IPS DF 19.7 (cell line): ENCODE measurements around the gene NSD2.
"Not testable (repeated sequence)": the region's sequence is repeated elsewhere in the genome, so short reads cannot be mapped to it uniquely, and the experiment has no call there.

Experiments used
- DNase-seq: peaks from one replicate; pipeline ENCODE4 v3.0.0-alpha.2; 2013; ENCODE audit warnings: low read depth, low spot score

NSD2 gene

DNA sequence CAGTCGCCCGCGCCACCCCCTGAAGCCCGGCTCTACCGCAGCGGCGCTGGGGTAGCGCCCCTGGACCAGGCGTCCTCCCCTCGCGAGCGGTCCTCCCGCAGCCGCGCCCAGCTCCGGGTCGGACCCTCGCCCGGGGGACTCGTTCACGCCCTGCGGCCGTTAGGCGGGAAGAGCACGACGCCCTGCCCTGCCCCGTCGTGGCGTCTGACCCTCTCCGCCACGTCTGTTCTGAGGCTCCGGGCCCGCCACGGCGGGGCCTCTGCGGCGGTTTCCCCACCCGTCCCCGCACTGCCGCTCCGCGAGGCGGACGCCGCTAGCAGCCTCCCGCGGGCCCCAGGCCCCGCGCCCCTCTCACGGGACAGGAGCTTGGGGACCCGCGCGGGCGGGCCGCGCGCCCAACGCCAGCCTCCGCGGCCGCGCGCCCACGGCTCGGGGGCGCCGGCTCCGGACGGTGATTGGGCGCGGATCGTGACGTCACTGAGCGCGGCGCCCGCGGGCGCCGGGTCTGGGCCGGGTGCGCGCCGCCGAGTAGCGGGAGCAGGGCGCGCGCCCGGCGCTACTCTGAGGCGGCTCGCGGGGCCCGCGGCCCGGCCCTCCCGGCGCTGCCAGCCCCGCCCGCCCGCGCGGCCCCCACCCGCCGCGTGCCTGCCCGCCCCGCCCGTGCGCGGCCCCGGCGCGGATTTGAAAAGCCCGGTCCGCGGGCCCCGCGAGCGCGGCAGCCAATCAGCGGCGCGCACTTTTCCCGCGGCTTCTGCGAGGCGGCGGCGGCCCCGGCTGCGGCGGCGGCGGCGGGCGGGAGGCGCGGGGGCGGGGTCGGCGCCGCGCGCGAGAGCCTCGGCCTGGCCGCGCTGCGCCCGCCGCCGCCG is at the start of gene NSD2:
NSD2 (plus strand) TSS at position 816 of the 866 bp plus-strand sequence. CDS start 29,262 bp downstream, outside the sequence.
- no peak for DNase-seq

DNA sequence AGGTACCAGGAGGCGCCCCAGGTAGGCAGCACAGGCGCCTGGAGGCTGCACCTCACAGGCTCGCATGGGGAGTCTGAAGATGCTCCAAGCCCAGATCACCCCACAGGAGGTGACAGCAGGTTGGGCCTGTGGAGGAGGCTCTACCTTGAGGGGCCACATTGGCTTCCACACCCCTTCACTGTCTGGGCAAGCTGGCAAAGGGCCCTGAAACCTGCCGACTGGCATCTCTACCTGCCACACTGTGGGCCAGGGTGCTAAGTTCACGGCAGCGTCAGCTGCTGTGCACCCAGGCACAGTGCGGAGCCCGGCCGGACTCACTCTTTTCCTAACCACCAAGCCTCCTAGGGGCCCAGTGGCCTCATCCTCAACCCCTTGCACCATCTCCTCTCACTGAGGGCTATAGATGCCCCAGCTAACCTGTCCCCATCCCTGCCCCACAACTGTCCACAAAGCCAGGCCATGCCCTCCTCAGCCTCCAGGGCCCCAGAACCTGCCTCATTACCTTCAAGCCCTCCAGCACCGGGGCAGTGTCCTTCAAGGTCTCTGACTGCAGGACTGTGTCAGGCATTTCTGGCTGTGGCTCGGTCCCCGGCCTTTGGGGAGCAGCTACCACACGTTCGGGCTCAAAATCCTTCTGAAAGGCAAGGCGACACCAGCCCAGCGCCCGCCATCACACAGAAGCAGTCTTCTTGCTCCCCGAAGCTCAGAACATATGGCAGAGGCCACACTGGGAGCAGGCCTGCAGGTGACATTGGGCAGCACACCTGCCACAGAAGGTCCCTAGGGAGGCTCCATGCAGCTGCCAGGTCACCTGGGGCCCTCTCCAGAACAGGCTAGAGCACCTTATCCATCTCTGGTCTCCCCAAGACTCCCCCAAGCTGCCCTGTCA is 49.3 kb upstream of the NSD2 start:
- no peak for DNase-seq

DNA sequence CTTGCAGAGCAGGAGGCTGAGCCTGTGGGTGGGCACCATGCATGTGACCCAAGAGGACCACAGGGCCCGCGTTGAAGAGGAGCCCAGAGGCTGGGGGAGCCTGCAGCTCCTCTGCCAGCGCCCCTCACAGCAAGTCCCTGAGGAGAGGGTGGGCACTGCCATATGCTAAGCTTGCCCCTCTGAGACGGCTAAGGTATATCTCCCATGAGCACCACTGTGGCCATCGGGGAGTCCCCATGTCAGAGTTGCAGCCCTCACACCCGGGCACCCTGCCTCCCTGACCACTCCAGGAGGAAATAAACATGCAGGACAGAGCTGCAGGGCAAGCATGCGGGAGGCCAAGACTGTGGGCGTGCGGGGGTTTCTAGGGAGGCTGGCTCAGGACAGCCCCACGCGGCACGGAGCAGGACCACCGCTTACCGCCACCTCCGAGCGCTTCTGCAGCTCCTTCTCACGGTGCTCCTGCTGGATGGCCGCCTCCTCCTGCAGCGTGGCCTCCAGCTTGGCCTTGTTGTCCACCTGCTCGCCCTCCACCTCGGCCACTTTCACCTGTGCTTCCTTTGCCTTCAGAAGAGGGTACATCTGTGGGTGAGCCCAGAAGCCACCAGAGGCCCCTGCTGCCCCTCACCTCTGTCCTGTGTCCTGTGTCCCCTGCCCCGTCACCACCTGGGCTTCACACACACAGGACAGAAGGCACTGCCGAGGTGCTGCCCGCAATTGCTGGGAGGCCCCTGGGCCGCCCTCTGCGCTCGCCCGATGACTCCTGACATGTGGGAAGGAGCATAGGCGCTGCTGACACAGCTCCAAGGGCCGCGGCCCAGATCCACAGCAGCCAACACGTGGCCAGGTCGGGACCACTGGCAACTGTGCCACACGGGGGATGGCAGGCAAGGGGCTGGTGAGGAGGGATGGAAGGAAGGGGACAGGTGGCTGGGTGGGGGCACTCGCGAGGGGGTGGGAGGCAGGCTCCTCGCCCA is 48.3 kb upstream of the NSD2 start:
- no peak for DNase-seq

DNA sequence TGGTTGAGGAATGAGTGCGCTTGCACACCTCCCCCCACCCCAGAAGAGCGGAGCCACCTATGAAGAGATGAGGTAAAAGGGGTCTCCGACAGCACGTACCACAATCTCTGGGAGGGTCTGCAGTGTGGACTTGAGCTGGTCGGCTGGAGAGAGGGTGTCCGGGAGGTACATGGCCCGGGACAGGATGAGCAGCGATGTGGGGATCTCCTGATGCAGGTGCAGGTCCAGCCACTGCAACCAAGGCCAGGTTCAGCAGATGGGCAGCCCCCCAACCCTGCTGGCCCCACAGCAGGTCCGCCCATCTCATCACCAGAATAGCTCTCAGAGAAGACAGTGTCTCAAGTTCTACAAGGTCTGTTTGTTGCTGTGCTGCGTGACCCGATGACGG is 47.7 kb upstream of the NSD2 start:
- no peak for DNase-seq

DNA sequence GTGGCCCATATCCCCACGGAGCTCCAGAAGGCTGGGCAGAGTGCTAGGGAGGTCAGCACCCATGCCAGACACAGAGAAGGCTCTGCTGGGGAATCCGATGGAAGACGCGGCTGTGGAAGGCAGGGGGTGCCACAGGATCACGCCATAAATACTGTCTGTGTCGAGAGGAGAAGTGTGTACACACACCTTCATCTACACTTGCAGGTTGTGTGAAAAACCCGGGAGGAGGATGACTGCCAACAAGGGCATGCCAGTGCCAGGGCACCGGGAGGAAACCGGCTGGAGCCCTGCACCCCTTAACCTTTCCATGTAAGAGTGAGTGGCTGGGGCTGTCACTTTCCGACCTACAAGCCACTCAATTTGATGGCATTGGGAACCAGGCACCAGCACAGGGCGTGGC is 46.4 kb upstream of the NSD2 start:
- DNase-seq = no peak

DNA sequence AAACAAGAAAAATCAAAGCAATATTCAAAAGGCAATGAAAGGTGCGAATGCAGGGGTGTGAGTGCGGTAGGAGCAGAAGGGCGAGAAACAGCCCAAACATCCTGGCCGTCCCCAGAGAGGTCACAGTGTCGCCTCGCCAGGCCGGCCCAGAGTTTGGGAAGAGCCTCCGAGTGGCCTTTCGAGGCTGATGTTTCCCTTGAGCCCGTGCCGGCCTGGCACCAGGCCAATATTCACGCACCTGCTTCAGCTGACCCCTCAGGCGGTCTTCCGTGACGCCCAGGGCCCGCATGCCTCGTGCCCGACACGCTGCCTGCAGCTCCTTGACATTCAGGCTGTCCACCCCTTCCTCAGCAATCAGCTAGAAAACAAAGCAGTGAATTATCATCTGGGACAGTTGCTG is 45.9 kb upstream of the NSD2 start:
- no peak for DNase-seq

DNA sequence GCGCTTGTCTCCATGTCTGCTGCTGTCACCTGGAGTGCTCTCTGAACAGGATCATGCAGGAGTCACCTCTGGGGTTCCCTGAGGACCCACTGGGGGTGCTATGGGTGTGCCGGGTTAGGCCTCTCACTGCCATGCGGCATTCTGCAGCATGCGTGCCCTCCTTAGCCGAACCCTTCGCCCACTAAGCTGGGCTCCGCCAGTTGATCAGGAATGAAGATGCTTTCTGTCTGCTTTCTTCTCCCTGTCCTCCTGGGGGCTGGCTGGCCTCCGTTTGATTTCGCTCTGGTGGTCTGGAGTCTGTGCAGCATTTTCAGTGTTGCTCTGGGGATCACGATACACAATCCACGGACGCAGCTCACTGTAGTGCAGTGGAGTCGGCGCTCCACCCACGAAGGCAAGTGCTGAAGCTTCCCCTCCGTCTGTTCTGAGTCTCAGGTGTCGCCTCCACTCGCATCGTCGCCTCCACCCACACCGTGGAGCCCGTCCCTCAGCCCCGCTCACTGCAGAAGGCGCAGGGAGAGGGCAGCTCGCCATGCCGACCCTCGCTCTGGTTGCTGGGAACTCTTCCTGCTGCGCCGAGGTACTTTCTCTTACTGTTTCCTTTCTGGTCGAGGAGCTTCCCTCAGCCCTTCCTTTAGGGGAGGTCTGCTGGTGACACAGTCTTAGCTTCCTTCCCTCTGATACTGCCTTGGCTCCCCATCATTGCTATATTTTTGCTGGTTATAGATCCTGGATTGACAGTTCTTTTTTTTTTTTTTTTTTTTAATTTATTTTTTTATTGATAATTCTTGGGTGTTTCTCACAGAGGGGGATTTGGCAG is 44.5 kb upstream of the NSD2 start:
- DNase-seq = no peak

DNA sequence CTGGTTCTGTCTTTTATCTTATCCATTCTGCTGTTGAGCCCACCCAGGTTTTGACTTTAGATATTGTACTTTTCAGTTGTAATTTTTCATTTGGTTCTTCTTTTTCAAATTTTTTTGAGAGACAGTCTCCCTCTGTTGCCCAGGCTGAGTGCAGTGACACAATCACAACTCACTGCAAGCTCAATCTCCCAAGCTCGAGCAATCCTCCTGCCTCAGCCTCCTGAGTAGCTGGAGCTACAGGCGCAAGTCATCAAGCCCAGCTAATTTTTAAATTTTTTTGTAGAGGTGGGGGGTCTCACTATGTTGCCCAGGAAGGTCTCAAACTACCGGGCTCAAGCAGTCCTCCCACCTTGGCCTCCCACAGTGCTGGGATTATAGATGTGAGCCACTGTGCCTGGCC is 41.0 kb upstream of the NSD2 start:
- no peak for DNase-seq

DNA sequence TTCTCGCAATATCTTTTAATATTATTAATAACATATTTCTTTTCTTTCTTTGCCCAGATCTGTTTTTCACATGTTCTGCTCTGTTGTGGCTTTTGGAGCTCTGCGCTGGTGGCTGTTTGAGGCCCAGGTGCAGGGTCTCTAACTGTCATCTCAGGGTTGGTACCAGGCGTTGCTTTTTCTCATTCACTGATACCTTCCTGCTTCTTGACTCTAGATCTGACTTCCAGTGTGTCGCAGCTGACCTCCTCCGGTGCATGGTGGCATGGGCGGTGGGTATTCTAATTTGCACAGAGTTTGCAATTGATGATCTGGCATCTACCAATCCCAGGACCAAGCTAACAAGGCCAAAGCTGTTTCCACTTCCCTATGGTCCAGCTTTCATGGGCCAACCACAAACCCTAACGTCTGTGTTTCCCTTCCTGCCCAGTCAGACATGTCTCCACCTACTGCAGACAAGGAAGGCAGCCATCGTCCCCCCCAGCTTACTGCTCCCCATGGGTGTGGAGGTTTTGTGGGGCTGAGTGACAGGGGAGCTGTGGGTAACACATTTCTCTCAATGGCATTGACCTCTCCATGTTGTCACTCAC is 40.5 kb upstream of the NSD2 start:
- no peak for DNase-seq

DNA sequence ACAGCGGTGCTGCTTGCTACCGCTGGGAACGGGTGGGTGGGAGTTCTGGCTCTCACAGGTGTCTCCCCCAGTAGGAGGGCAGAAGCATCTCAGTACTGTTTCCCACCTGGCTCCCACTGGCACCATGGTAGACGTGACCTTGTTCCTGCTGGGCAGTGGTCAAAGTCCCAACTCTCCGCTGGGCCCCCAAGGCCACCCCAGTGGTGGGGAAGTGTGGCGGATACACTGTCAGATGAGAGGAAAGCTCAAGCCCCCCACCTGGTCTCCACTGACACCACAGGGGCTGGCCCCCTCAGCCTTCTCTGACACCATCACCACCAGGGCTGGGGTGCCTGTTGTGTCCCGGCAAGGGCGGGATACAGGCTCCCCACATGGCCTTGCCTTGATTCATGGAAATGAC is 39.9 kb upstream of the NSD2 start:
- DNase-seq = no peak

DNA sequence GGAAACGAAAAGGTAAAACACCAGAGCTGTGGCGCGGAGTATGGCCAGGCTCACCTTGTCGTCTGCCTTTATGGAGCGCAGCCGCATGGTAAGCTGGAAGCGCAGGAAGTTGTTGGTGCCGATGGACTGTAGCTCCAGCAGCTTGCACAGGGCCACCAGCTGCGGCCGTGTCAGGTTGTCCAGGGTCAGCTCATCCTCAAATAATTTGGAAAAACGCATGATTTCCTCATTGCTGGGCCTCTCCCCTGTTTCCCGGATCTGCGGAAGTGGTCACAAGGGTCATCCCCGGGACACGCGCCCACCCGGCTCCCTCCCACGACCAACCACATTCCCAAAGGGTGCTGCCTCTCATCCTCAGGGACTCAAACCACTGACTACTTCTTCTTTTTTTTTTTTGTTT is 38.5 kb upstream of the NSD2 start:
- no peak for DNase-seq

DNA sequence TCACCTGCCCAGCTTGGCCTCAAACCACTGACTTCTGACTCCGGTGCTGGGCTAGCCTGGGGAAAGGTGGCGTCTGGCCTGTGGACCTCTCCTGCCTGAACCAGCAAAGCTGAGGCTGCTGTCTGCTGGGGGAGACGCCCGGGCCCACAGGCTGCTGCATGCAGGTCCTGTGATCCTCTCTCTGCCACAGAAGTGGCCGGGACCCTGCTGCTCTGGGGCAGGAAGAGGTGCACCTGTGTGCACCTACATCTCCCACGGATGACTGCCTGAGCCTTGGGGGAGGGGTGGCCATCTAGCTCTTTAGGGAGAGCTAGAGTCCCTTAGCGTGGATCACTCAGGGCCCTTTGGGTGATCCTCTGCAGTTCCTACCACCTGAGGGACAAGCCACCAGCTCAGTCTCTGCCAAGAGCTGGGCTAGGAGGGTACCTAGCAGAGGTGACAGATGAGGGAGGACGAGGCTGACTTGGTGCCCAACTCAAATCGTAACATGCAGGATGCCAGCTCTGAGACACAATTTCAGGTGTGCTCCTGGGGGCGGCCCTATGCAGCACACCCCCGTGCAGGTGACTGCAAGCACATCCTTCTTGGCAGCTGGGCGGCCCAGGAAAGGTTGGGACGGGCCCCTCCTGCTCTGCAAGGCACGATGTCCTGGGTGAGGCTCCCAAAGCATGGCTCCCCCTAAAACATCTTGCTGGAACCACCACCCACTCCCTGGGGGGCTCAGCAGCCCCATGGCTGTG is 37.7 kb upstream of the NSD2 start:
- DNase-seq = no peak

DNA sequence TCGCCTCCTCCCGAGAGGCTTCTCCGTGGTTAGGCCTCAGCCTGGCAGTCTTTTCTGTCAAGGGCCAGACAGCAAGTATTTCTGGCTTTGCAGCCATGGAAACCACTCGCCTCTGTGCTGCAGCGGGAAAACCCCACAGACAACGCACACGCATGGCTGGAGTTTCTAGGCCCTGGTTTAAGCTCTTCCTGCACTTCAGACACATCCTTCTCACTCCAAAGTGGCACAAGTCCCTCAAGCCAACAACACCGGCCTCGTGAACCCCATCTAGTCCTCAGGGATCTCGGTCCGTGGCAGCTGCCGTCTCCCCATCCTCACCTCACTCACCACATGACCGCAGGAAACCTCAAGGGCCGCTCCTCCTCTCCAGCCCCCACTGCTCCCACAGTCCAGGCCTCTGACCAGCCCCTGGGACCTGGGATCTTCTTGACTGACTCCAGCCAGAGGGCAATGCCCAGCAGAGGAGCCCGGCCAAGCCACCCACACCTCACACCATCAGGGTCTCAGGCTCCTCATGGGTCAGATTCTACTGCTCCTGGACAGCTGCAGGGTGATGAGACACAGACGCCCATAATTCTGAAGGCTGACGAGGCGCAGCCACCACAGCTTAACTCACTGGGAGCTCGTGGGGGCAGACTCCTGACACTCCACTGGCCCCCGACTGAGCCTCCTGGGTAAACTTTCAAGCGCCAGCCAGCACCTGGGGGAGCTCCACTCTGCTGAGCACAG is 37.0 kb upstream of the NSD2 start:
- no peak for DNase-seq

DNA sequence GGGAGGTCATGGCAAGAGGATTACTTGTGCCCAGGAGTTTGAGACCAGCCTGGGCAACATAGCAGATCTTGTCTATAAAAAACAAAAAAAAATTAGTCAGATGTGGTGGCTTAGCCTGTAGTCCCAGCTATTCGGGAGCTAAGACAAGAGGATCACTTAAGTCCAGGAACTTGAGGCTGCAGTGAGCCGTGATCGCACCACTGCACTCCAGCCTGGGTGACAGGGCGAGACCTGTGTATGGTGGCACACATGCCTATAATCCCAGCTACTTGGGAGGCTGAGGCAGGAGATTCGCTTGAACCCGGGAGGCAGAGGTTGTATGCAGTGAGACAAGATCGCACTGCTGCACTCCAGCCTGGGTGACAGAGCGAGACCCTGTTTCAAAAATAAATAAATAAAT is 35.4 kb upstream of the NSD2 start:
- DNase-seq = not testable (repeated sequence)

DNA sequence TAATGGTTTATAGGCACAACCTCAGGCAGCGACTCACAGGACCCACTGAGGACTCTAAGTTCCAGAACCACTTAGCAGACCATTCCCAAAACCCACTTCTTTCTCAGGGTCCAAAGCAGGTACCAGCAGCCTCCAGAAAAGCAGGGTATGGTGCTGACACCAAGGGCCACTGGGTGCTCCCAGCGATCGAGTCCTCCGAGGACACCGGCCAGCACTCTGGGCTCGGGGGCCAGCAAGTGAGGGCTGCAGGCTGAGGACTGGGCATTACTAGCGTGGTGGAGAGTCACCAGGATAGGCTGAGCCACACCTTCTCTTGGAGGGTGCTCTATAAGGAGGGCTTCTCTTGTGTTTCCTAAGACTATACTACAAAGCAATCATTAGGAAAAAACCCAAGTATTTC is 34.5 kb upstream of the NSD2 start:
- DNase-seq = no peak

DNA sequence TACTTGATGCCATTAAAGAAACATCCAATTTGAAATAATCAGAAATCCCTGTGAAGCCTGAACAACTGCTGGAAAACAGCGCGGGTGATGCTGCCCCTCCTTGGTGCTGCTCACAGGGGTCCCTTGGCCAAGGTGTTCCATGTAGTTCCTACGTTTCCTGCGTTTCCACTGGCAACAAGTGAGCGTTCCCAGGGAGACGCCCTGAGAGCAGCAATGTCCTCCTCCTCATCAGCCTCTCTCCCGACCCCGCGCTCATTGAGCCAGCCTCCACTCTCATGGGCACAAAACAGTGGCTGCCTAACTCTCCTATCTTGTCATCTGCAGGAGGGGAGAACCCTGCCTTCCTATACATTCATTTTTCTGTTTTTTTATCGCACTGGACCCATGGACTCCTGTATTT is 34.1 kb upstream of the NSD2 start:
- DNase-seq = no peak

DNA sequence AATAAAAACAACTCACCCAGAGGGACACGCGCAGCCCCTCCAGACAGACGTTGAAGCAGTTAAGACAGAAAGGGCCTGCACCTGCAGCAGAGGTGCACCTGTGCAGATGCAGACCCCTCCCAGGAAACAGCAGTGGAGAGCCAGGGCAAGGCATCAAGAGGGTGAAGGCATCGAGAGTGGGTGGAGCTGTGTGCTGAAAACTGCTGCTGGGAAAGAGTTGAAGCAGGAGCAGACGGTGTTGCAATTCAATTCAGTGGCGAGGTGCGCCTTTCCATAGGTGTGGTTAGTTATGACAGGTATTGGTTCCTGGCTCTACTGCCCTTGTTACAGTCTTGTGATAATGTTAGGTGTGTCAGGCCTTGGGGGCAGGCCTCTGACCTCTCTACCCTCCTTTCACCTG is 31.9 kb upstream of the NSD2 start:
- no peak for DNase-seq

DNA sequence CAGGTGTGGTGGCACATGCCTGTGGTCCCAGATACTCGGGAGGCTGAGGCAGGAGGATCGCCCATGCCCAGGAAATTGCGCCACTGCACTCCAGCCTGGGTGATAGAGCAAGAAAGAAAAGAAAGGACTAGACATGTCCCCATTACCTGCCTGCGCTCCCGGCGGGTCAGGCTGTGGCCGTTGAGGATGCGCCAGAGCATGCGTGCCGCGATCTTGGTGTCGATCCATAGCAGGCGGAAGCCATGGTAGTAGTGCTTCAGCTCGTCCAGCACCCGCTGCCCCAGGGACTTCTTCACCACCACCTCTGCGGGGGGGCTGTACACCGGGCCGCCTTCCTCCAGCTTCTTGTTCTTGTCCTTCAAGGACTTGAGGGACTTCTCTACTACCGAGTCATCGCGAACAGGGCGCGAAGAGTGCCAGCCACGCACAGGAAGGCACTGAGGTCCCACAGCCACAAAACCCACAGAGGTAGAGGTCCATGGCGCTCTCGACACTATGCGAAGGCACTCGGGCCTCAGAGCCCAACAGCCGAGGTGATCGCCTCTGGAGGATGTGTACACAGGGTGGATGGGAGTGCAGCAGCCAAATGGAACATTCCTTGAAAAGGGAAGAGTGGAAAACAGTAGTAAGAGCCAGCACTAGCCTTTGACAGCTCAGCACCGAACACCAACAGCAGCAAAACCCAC is 29.8 kb upstream of the NSD2 start:
- no peak for DNase-seq

DNA sequence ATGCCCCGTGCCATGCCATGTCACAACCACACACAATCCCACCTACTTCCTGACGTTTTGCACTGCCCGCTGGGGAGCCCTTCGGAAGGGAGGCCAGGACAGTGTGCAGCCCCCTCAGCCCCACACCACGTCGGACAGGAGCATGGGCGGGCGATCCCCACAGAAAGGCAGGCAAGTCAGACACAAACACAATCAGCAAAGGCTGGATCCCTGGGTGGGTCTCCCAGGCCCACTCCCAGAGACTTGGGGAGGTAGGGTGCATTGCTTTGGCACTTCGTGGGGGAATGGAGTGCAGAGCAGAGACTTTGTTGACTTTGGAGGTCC is 29.3 kb upstream of the NSD2 start:
- DNase-seq = no peak
